NCI-H2107 treated with DMSO at 0.1 percent for 48 hours (cell line): ENCODE results near the gene AKT2.
A peak's percentile ranks its signal among the peaks of the same experiment; 100 is the strongest.
"Not testable (repeated sequence)": the region's sequence is repeated elsewhere in the genome, so short reads cannot be mapped to it uniquely, and the experiment has no call there.

Experiments used
- DNase-seq: peaks from one replicate; lab custom pipeline; 2025; ENCODE audit not compliant: unreplicated experiment; lab: John Stamatoyannopoulos, UW

AKT2 gene

DNA sequence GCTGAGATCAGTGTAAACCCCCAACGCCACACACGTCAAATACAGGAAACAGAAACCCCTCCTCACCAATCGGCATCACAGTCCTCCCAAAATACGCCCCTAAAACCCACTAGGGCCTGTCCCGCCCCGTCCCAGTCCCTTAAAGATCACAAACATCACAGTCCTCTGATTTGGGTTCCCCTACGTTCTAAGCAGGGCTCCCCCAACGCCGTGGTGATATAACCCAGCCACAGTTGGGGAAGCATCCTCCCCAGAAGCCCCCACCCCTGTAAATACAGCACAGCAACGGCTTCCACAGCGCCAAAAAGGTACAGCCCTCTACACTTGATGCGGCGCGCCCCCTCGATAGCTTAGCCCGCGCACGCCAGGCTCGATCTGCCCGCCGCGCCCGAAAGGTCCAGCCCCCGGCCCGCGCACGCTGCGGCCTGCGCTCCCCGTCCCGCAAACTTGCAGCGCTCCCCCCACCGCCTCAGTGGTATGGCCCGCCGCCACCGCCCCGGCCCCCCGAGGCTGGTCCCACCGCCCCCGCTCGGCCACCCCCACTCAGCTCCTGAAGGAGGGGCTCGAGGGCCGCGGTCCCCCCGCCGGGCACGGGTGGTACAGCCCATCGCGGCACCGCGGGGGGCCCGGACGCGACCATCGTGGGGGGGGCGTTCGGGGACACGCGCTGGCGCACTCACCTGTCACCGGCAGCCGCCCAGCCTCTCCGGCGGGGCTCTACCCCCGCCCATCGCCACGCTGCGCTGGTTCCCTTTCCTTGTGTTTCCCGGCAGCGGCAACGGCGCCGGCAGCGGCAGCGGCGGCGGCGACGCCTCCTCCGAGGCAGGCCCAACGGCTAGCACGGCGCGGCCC is at the start of gene AKT2:
TSS of gene AKT2 (minus strand) at position 845 of the 852 bp plus-strand sequence. CDS start 20,078 bp downstream, outside the sequence.
- no peak for DNase-seq

DNA sequence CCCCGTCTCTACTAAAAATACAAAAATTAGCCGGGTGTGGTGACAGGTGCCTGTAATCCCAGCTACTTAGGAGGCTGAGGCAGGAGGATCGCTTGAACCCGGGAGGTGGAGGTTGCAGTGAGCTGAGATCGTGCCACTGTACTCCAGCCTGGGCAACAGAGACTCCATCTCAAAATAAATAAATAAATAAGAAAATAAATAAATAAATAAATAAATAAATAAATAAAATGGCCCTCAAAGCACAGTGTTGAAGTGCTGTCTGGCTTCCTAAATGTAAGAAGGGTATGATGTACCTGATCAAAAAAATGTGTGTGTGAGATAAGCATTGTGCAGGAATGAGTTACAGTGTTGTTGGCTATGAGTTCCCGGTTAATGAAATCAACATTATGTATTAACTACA is 47.9 kb upstream of the AKT2 start:
- not testable (repeated sequence) for DNase-seq

DNA sequence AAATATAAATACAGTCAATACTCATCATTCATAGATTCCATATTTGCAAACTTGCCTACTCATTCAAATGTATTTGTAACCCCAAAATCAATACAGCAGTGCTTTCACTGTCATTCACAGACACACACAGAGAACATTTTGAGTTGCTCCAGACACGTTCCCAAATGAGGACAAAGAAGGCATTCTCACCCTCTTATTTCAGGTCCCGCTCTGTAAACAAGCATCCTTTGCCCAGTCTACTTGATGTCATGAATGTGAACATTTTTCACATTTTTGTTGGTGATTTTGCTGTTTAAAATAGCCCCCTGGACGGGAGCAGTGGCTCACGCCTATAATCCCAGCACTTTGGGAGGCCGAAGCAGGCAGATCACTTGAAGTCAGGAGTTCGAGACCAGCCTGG is 47.5 kb upstream of the AKT2 start:
- DNase-seq: no peak

DNA sequence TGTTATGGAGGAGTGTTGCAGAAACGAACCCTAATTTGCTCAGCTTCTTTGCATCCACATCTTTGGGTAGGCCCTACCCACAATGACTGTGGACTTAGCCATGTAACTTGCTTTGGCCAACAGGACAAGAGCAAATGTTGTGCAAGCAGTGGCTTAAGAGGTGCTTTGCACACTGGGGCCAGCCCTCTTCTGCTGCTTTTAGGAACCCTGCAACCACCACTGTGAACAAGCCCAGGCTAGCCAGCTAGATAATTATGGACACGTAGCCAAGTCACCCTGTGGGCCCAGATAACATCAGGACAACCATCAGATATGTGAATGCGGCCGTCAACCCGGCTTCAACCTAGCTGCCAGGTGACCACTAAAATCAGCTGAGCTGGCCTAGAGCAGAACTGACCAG is 45.9 kb upstream of the AKT2 start:
- no peak for DNase-seq

DNA sequence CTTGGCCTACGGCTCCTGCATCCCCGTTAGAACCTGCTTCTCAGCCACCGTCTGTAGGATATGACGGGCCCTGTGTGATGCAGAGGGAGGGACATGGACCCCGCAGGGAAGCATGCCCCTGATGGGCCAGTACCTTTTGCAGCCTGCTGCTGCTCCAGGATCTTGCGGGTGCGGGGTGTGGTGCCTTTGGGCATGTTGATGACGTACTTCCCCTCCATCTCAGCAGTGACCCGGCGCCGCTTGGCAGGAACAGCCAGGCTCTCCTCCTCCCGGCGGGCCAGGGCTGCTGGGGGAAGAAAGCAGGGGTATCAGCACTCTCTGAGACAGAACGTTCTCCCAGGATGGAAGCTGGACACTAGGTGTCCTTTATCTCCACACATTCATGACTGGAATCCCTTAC is 41.1 kb upstream of the AKT2 start:
- DNase-seq: no peak

DNA sequence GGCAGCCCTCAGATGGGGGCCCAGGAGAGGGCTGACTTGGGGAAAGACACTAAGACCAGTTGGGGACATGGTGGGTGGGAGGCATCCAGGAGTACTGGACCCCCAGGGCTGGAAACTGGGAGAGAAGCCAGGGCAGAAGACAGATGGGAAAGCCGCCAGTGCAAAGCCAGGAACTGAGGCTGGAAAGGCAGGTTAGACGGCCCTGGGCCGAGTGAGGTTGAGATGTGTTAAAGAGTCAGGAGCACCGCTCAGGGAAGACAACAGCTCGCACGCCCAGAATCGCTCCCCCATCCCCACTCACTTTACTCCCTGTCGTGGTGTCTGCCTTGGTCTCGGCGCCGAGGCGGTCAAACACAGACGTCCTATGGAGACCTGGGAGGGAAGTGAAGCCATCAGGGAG is 38.6 kb upstream of the AKT2 start:
- DNase-seq: no peak

DNA sequence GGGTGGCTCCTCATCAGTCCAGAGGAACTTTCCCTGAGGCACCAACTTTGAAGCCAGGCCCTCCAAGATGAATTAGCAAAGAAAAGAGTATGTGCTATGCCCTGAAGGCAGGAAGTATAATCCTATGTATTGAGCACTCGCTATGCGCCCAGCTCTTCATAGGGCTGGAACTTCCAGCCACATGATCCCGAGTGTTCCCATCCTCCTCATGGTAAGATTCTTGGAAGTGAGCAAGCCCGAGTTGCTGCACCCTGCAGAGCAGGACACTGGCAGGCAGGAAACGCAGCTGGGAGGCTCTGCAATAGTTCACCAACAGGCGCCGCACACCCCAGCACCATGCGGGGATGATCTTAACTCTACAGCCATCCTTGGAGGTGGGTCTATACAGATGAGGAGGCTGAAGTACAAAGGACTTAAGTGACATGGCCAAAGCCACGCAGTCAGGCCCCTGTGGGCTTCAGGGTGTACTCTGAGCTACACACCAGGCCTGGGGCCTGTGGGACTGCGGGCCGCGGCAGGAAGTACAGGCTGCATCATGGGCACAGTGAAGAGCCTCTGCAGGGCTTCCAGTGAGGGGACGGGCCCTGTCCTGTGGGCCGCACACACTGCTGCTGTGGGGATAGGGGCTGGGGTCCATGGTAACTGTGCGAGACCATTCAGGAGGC is 37.9 kb upstream of the AKT2 start:
- DNase-seq: no peak

DNA sequence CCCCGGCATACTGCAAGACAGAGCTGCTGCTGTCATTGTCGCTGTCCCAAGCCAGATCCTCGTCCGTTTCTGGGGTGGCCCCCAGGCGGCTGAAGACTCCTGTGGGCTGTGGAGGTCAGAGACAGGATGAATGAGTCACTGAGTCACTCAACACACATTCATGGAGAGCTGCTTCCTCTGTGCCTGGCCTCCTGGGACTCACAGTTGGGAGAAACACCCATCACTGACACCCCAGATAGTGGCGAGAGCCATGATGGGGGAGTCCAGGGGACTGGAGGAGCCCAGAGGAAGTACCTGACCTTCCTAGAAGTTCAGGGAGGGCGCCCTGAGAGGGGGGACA is 37.1 kb upstream of the AKT2 start:
- no peak for DNase-seq

DNA sequence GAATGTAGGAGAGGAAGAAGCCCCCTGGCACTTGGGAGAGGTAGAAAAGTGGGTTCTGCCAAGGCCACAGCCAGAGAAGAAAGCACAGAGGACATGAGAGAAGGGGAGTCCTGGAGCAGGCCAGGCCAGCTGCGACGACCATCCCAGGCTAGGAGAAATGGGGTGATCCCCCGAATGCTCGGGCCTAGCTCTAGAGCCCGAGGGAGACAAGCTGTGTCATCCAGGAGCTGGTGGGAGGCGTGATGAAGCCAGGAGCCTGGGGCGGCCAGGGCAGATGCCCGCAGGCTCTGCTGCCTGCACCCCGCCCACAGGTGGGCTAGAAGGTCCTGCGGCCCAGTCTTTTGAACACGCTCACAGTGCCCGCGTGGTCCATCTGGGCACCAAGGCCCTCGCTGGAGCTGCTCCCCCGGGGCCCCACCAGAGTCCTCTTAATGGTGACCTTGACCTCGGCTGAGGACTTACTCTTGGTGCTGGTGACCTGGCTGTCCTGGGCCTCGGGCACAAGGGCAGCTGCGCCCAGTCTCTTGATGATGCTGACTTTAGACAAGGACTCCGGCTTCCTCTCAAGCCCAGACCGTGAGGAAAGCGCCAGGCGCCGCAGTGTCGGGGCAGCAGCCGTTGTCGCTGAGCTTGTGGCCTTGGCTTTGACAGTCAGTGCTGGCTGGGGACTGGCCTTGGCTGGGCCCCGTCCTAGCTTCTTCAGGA is 36.6 kb upstream of the AKT2 start:
- no peak for DNase-seq

DNA sequence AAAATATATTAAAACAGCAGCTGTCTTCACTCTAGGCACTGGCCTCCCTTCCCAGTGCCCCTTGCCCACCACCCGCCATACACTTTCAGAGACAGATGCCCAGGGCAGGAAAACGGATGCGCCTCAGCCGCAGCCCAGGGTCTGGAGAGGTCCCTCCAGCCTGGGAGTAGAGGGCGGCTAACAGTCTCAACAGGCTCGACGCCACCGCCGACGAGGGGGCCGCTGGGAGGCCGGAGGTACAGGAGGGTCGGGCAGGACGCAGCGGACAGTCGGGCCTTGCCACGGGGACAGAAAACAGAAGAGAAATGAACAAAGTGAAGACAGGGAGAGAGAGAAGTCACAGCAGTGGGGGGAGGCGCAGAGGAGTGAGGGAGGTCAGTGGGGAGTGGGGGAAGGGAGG is 35.9 kb upstream of the AKT2 start:
- no peak for DNase-seq

DNA sequence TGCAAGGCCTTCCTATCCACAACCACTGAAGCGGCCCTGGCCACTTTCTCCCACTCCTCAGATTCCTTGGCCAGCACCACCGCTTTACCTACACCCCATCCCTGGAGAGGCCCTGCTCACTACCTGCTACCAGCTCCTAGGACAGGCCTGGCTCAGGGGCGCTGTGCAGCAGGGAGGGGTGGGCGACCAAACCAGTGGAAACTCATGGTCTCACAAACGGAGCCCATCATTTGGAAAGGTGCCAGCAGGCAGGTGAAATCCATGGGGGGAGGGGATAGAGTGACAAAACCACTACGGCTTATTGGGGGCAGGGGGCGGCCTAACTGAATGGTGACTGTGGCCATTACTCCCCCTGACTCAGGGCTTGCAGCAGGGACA is 35.4 kb upstream of the AKT2 start:
- no peak for DNase-seq

DNA sequence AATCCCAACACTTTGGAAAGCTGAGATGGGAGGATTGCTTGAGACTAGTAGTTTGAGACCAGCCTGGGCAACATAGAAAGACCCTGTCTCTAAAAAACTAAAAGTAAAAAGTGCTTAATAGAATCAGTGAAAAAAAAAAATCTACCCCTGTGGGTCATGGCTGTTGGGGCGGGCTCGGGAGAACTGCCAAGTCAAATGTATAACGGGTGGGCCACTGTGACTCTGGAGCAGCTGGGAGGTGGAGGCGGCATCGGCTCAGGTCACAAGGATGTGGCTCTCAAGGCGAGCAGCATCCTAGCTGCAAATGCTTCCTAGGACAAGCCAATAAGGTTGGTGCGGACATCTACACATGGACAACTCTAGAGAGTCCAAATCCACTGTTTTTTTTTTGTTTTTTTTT is 32.2 kb upstream of the AKT2 start:
- DNase-seq: no peak

DNA sequence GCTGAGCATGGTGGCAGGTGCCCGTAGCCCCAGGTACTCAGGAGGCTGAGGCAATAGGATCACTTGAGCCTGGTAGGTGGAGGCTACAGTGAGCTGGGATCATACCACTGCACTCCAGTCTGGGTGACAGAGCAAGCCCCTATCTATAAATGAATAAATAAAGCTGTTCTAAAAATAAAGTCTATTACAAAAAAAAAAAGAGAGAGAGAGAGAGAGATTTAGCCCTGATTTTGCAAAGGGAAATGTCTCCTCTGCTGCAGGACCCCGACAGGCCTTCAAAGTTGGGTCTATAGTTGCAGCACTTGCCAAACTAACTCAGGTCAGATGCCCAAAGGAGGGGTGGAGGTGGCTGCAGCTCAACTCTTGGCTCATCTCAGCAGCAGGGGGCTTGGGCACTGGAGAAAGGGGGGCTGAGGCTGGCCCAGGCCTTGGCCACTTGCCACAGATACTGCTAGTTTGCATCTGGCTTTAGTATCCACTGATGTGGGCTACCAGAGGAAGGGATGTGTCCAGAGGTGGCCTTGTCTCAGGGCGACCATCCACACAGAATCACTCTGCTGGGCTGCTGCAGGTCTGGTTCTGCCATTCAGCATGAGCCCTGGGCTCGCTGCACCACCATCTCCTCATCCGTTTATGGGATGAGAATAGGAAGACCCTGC is 30.8 kb upstream of the AKT2 start:
- DNase-seq: no peak

DNA sequence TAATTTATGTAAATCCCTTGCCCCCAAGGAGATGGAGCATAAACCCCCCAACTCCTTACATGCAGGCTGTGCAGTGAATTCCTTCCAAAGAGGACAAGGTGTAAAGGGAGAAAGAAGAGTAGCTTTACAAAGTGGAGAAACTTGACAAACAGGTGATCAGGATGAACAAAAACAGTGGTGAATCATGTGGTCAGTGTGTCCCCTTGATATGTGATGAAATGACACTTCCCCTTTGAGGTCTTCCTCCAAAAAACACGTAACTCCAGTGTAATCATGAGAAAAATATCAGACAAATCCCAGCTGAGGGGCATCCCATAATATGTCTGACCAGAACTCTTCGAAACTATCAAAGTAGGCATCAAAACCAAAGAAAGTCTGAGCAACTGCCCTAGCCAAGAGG is 29.5 kb upstream of the AKT2 start:
- DNase-seq: no peak

DNA sequence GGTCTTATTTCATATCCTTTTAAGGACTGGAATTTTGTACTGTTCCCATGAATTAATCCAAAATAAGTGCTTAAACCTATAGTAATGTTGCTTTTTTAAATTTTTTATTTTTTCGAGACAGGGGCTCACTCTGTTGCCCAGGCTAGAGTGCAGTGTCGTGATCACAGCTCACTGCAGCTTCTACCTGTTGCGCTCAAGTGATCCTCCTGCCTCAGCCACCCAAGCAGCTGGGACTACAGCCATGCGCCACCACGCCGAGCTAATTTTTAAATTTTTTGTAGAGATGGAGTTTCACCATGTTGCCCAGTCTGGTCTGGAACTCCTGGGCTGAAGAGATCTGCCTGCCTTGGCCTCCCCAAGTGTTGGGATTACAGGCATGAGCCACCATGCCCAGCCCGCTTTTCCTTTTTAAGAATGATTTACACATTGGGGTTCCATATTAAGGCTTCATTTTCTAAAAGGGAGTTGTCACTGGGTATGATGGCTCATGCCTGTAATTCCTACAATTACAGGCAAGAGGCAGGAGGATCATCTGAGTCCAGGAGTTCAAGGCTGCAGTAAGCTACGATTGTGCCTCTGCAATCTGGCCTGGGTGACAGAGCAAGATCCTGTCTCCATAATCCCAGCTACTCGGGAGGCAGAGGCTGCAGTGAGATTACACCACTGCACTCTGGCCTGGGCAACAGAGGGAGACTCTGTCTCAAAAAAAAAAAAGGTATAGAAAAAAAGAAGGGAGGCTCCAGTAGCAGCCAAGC is 28.3 kb upstream of the AKT2 start:
- DNase-seq: no peak

DNA sequence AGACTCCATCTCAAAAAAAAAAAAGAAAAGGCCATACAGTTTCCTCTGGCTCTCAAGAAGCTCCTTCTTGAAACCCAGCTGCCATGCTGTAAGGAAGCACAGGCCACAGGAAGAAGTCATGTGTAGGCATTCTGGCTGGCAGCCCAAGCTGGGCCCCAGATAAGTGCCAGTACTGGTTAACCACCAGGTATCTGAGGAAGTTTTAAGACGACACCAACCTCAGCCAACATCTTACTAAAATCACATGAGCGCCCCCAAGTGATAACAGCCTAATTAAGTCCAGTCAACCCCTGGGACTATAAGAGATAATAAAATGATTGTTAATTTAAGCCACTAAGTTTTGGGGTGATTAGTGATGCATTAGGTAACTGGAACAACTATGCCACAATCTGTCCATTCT is 27.4 kb upstream of the AKT2 start:
- no peak for DNase-seq

DNA sequence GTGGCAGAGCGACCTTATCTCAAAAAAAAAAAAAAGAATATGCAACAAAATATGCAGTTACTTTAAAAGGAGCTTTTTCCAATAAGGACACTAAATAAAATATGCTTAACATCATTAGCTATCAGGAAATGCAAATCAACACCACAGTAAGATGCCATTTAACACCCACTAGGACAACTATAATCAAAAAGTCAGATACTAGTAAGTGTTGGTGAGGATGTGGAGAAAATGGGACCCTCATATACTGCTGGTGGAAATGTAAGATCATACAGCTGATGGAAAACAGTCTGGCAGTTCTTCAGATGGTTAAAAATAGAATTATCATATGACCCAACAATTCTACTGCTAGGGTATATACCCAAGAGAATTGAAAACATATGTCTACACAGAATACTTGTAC is 24.5 kb upstream of the AKT2 start:
- DNase-seq: no peak

DNA sequence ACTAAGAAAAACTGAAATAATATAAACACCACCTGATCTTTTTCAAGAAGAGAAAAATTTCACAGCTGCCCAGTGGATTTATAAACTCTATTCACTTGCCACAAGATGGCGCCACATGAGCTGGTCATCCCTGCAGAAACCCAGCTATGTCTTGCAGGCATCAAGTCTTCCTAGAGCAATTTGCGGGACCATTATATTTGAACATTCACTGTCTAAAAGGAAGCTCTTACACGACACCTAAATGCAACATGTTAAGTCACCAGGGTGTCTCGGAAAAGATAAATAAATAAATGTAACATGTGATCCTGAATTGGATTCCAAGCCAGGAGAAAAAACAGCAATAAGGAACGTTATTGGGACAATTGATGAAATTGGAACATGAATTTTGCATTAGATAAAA is 20.3 kb upstream of the AKT2 start:
- peak; percentile 37 for DNase-seq

DNA sequence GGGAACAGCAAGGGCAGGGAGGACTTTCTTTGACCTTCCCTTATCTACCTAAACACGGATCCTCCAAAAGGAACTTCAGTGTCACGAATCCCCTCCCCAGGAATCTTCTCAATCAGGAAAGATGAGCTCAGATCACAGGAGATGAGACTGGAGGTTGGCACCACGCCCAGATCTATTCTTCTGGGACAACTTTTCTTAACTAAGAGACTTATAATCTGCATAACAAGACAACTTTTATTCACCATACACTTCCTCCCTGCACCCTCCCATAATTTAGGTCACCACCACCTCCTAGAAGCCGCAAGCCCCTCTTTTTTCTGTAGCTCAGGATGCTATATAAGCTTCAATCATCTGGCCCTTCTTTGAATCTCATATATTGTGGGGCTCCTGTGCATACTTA is 19.2 kb upstream of the AKT2 start:
- no peak for DNase-seq

DNA sequence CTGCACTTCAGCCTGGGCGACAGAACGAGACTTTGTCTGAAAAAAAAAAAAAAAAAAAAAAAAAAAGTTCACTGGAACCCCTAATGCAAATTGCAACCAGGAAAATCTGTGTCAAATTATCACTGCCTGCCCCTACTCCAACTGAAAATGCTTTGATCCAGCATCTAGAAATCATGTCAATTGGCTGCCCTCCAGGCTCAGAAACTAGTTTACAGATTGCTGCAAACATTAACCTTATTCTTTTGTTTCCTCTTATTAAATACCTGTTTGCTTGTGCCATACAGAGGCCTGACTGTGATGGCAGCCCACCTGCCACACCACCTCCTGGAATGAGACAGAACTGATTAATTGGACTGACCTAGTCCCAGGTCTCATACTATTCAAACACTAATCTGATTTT is 18.6 kb upstream of the AKT2 start:
- no peak for DNase-seq
